OCI-LY1 (cell line): Measurements from ENCODE around the gene EYS.

ENCODE experiments used
- H2AFZ ChIP-seq: fragments of 200-600 bp; sonication (generic), shearing (Covaris generic); 2 replicates; pipeline ENCODE4 v1.6.0; 2014; ENCODE audit warnings: antibody characterized with exemption, mild to moderate bottlenecking, low read length
- H3F3A ChIP-seq: fragments of 200-600 bp; sonication (generic), shearing (Covaris generic); 2 replicates; pipeline ENCODE4 v1.6.0; 2014; ENCODE audit warnings: mild to moderate bottlenecking, antibody characterized with exemption, low read length, moderate library complexity; ENCODE audit not compliant: insufficient read depth
- H3K27ac ChIP-seq: fragments of 200-600 bp; sonication (generic); 2 replicates; pipeline ENCODE4 v1.5.1; 2014; ENCODE audit warnings: low read length, mixed run types, mild to moderate bottlenecking, low read depth; ENCODE audit not compliant: poor library complexity, severe bottlenecking
- H3K27me3 ChIP-seq: fragments of 200-600 bp; sonication (generic); 2 replicates; pipeline ENCODE4 v1.6.0; 2014; ENCODE audit warnings: antibody characterized with exemption, mild to moderate bottlenecking, low read length, moderate library complexity; ENCODE audit not compliant: insufficient read depth
- H3K36me3 ChIP-seq: fragments of 200-600 bp; sonication (generic); 2 replicates; pipeline ENCODE4 v1.6.1; 2014; ENCODE audit warnings: mild to moderate bottlenecking, antibody characterized with exemption, low read length, moderate library complexity, mixed read lengths; ENCODE audit not compliant: insufficient read depth
- H3K4me1 ChIP-seq: fragments of 200-600 bp; sonication (generic); 2 replicates; pipeline ENCODE4 v1.5.1; 2014; ENCODE audit warnings: mild to moderate bottlenecking, low read length, moderate library complexity; ENCODE audit not compliant: insufficient read depth, severe bottlenecking
- H3K4me2 ChIP-seq: fragments of 200-600 bp; sonication (generic), shearing (Covaris generic); 2 replicates; pipeline ENCODE4 v1.6.1; 2014; ENCODE audit warnings: low read length
- H3K4me3 ChIP-seq: fragments of 200-600 bp; sonication (generic); 2 replicates; pipeline ENCODE4 v1.5.1; 2014; ENCODE audit warnings: low read length, low read depth, mild to moderate bottlenecking, mixed read lengths; ENCODE audit not compliant: poor library complexity, severe bottlenecking
- H3K79me2 ChIP-seq: fragments of 200-600 bp; shearing (Covaris generic); 2 replicates; pipeline ENCODE4 v1.6.1; 2016; ENCODE audit warnings: mixed run types, low read length, mixed read lengths; ENCODE audit not compliant: insufficient read depth
- H3K9ac ChIP-seq: fragments of 200-600 bp; sonication (generic), shearing (Covaris generic); 2 replicates; pipeline ENCODE4 v1.6.1; 2014; ENCODE audit warnings: mild to moderate bottlenecking, low read length, mixed read lengths
- H3K9me2 ChIP-seq: fragments of 200-600 bp; sonication (generic), shearing (Covaris generic); 2 replicates; pipeline ENCODE4 v1.6.1; 2014; ENCODE audit warnings: low read depth, mild to moderate bottlenecking, low read length, mixed read lengths
- H3K9me3 ChIP-seq: fragments of 200-600 bp; shearing (Covaris generic); 2 replicates; pipeline ENCODE4 v1.6.1; 2014; ENCODE audit warnings: low read length, mixed read lengths
- H4K20me1 ChIP-seq: fragments of 200-600 bp; sonication (generic), shearing (Covaris generic); 2 replicates; pipeline ENCODE4 v1.6.0; 2016; ENCODE audit warnings: mild to moderate bottlenecking, low read length; ENCODE audit not compliant: insufficient read depth
- EZH2 ChIP-seq: fragments of 200-600 bp; sonication (generic), shearing (Covaris generic); IDR thresholded peaks from 2 replicates; pipeline ENCODE4 v1.8.0; 2017; ENCODE audit warnings: borderline replicate concordance, mixed run types, mild to moderate bottlenecking, antibody characterized with exemption, low read length, moderate library complexity, mixed read lengths
- TF ChIP-seq, protein P1 (sequence below): fragments of 200-600 bp; sonication (generic), shearing (Covaris generic); IDR thresholded peaks from 2 replicates; pipeline ENCODE4 v1.5.1; 2017; ENCODE audit warnings: mild to moderate bottlenecking, antibody characterized with exemption, low read length, moderate library complexity, mixed read lengths

The EYS gene

DNA sequence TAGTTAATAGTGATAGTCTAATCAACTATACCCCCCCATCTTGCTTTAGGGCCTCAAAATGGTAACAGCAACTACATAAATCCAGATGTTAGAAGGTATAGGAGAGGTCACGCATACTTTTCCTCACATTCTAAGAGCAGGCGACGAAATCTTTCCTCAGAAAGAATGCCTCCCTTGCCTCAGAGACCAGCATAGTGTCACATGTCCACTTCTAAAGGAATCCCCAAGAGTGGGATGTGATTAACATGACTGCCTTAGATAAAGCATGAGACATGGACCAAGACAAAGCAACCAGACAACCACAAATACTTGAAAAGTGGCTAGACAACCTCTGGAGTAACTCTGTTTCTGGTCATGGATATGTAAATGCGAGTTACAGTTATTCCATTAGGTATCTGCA lies 710.7 kb downstream of the EYS start:
- no peaks in the 10 kb centered on the region for H3K36me3 ChIP-seq
- no peak overlapping the region for H3K27ac ChIP-seq
- no peaks in the 10 kb centered on the region for H3K79me2 ChIP-seq
- no peaks in the 10 kb centered on the region for H3F3A ChIP-seq
- no peaks in the 10 kb centered on the region for H3K27me3 ChIP-seq
- no peaks in the 10 kb centered on the region for H3K4me1 ChIP-seq
- TF ChIP-seq, protein P1, sequence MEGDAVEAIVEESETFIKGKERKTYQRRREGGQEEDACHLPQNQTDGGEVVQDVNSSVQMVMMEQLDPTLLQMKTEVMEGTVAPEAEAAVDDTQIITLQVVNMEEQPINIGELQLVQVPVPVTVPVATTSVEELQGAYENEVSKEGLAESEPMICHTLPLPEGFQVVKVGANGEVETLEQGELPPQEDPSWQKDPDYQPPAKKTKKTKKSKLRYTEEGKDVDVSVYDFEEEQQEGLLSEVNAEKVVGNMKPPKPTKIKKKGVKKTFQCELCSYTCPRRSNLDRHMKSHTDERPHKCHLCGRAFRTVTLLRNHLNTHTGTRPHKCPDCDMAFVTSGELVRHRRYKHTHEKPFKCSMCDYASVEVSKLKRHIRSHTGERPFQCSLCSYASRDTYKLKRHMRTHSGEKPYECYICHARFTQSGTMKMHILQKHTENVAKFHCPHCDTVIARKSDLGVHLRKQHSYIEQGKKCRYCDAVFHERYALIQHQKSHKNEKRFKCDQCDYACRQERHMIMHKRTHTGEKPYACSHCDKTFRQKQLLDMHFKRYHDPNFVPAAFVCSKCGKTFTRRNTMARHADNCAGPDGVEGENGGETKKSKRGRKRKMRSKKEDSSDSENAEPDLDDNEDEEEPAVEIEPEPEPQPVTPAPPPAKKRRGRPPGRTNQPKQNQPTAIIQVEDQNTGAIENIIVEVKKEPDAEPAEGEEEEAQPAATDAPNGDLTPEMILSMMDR, result no peak
- TF ChIP-seq EZH2, result no peak
- H3K4me3 ChIP-seq, result no peak overlapping the region
- H4K20me1 ChIP-seq, result no peaks in the 10 kb centered on the region
- H2AFZ ChIP-seq, result no peak overlapping the region
- no peak overlapping the region for H3K4me2 ChIP-seq
- no peaks in the 10 kb centered on the region for H3K9me3 ChIP-seq
- no peak overlapping the region for H3K9ac ChIP-seq
- no peaks in the 10 kb centered on the region for H3K9me2 ChIP-seq

DNA sequence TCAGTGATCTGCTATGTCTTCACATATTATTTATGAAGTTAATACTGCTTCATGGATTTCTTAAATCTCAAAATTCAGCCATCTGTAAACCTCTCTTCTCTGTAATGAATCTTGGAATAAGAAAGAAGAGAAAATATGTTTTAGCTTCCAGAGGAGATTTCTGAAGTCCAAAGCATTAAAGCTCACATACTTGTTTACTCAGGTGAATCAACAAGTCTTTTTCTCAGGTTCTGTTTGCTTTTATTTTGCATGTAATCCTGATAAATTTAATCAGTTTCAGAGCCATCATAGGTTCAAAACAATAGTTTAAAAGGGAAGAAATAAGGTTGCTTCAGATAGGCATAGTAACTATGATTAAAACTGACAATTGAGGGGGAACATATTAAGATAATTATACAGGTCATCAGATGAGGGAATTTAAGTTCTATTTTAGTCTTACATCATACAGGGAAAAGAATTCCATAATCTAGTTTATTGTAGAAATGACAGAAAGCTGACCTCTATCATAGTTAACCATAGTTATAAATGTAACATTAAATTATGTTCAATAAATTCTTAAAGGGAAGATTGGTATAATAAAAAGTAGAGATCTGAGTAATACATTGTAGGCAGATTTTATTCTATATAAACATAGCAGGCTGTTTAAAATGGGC lies 716.2 kb downstream of the EYS start:
- TF ChIP-seq, protein P1, result no peak
- no peak for TF ChIP-seq EZH2
- H3K27ac ChIP-seq, result no peak overlapping the region
- H3K9me3 ChIP-seq, result no peaks in the 10 kb centered on the region
- H3K9me2 ChIP-seq, result no peaks in the 10 kb centered on the region
- no peak overlapping the region for H3K4me2 ChIP-seq
- no peaks in the 10 kb centered on the region for H3F3A ChIP-seq
- no peak overlapping the region for H3K9ac ChIP-seq
- no peaks in the 10 kb centered on the region for H3K36me3 ChIP-seq
- H3K4me1 ChIP-seq, result no peaks in the 10 kb centered on the region
- no peaks in the 10 kb centered on the region for H4K20me1 ChIP-seq
- H3K4me3 ChIP-seq, result no peak overlapping the region
- no peaks in the 10 kb centered on the region for H3K79me2 ChIP-seq
- no peak overlapping the region for H2AFZ ChIP-seq
- no peaks in the 10 kb centered on the region for H3K27me3 ChIP-seq

DNA sequence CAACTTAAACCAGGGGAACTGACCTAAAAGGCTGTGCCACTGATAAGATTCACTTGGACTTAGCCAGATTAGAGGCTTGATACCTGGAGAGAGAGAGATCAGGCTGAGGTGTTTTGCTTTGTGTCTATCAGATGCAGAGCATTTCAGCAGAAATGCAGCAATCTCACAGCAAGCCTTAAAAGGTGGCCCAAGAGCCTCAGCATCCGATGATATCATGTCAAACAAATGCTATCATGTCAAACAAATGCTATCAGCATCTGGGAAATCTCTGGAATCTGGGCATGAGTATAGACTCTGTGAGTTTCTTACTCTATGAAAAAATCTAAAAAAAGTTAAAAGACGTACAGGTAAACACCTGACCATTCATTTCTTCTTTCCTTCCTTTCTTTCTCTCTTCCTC lies 718.9 kb downstream of the EYS start:
- no peak overlapping the region for H2AFZ ChIP-seq
- H3K27ac ChIP-seq, result no peak overlapping the region
- H3F3A ChIP-seq, result no peaks in the 10 kb centered on the region
- H3K9ac ChIP-seq, result no peak overlapping the region
- H3K4me1 ChIP-seq, result no peaks in the 10 kb centered on the region
- H3K27me3 ChIP-seq, result no peaks in the 10 kb centered on the region
- H3K36me3 ChIP-seq, result no peaks in the 10 kb centered on the region
- no peaks in the 10 kb centered on the region for H3K9me2 ChIP-seq
- TF ChIP-seq, protein P1, result no peak
- no peak for TF ChIP-seq EZH2
- H3K9me3 ChIP-seq, result no peaks in the 10 kb centered on the region
- H3K79me2 ChIP-seq, result no peaks in the 10 kb centered on the region
- H3K4me3 ChIP-seq, result no peak overlapping the region
- no peak overlapping the region for H3K4me2 ChIP-seq
- H4K20me1 ChIP-seq, result no peaks in the 10 kb centered on the region
